ENCODE data around the gene KIF18A.
"Not testable (repeated sequence)": the region's sequence is repeated elsewhere in the genome, so short reads cannot be mapped to it uniquely, and the experiment has no call there.

The KIF18A gene

DNA sequence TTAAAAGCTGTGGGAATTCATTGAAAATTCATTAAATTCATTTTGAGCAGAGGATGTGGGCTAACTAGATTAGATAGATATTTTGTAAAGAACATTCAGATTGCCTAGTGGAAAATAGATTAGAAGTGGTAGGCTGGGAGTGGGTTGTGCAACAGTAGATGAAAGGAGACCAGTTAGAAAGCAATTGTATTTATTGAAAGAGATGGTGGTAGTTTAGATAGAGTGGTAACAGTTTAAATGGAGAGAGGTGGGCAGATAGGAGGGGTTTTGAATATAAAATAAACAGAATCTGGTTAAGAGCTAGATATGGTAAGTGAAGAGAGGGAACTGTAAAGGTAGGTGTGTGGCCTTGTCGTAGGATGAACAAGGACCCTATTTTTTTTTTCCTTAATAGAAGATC lies 34.8 kb upstream of the KIF18A start:
- TF ChIP-seq, protein P1, sequence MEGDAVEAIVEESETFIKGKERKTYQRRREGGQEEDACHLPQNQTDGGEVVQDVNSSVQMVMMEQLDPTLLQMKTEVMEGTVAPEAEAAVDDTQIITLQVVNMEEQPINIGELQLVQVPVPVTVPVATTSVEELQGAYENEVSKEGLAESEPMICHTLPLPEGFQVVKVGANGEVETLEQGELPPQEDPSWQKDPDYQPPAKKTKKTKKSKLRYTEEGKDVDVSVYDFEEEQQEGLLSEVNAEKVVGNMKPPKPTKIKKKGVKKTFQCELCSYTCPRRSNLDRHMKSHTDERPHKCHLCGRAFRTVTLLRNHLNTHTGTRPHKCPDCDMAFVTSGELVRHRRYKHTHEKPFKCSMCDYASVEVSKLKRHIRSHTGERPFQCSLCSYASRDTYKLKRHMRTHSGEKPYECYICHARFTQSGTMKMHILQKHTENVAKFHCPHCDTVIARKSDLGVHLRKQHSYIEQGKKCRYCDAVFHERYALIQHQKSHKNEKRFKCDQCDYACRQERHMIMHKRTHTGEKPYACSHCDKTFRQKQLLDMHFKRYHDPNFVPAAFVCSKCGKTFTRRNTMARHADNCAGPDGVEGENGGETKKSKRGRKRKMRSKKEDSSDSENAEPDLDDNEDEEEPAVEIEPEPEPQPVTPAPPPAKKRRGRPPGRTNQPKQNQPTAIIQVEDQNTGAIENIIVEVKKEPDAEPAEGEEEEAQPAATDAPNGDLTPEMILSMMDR (IDR thresholded peaks at IDR 0.05; ENCODE audit: low read depth, low read length), result no peak
- H3K27me3 ChIP-seq, result no peaks in the 10 kb centered on the region
- no peak for DNase-seq
- H3K9me3 ChIP-seq, result no peaks in the 10 kb centered on the region
- no peaks in the 10 kb centered on the region for H3K36me3 ChIP-seq
- H3K4me1 ChIP-seq, result peaks cover 5% of the 10 kb centered on the region; the same call in 1 of the 2 replicates
- no peak overlapping the region for H3K4me3 ChIP-seq (ENCODE audit: low read depth, low read length)

GRCh38 chr11:28140689-28141455 lies 32.9 kb upstream of the KIF18A start:
- Histone ChIP-seq H3K27me3 (no peaks in the 10 kb centered on the region), H3K36me3 (no peaks in the 10 kb centered on the region), H3K4me3 (ENCODE audit: low read depth, low read length) (no peak overlapping the region), H3K4me1 (peaks cover 5% of the 10 kb centered on the region; the same call in 1 of the 2 replicates), H3K9me3 (no peaks in the 10 kb centered on the region)
- TF ChIP-seq, protein P1 (IDR thresholded peaks at IDR 0.05; ENCODE audit: low read depth, low read length), result no peak
- no peak for DNase-seq

DNA sequence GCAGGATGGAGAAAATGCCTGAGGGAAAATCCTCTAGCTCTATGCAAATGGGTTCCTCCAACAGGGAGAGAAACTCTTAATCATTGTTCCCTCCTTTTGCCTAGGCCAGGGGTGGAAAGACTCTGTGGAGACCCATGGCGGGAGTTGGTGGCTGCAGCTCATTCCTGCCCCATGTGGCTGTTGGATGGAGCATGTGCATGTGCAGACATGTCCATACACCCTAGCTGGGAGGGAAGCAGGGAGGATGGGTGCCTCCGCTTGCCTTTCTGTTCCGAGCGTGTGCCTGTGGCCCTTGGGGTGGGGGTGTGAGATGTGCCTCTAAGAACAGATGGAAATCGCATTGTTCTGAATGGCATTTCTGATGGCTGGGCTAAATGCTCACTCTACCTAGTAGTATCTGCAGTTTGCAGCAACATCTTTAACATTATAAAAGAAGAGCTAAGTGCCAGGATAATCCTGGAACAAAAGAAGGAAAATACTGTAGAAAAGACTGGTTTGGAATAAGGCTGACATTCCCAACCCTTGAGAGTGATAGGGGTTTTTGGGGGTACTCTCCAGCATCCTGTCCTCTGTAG lies 32.0 kb upstream of the KIF18A start:
- Histone ChIP-seq H3K27me3 (no peaks in the 10 kb centered on the region), H3K4me1 (peaks cover 5% of the 10 kb centered on the region; the same call in 1 of the 2 replicates), H3K4me3 (ENCODE audit: low read depth, low read length) (no peak overlapping the region), H3K9me3 (no peaks in the 10 kb centered on the region), H3K36me3 (no peaks in the 10 kb centered on the region)
- TF ChIP-seq, protein P1 (IDR thresholded peaks at IDR 0.05; ENCODE audit: low read depth, low read length), result no peak
- DNase-seq, result no peak

DNA sequence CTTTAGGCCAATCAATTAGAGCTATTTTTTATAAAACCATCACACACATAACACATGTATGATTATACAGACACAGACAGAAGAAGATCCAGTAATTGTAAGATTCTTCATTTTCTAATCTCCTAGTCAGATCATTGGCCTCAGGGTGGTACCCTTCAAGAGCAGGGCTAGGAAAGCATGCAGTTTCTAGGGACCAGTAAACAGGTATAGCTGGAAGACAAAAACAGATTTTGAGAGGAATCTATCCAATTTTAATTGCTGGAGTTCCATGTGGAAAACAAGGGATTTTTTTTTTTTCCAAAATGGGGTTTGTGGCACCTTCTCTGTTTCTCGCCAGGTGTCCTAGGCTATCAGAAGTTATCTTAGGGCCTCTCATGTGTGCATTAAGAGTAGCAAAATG lies 29.9 kb upstream of the KIF18A start:
- no peak overlapping the region for H3K4me3 ChIP-seq (ENCODE audit: low read depth, low read length)
- no peaks in the 10 kb centered on the region for H3K9me3 ChIP-seq
- no peaks in the 10 kb centered on the region for H3K36me3 ChIP-seq
- no peaks in the 10 kb centered on the region for H3K4me1 ChIP-seq
- TF ChIP-seq, protein P1 (IDR thresholded peaks at IDR 0.05; ENCODE audit: low read depth, low read length), result no peak
- H3K27me3 ChIP-seq, result no peaks in the 10 kb centered on the region
- DNase-seq, result no peak

GRCh38 chr11:28137366-28137765 lies 29.4 kb upstream of the KIF18A start:
- Histone ChIP-seq H3K27me3 (no peaks in the 10 kb centered on the region), H3K4me3 (ENCODE audit: low read depth, low read length) (no peak overlapping the region), H3K9me3 (no peaks in the 10 kb centered on the region), H3K36me3 (no peaks in the 10 kb centered on the region), H3K4me1 (no peaks in the 10 kb centered on the region)
- no peak for DNase-seq
- TF ChIP-seq, protein P1 (IDR thresholded peaks at IDR 0.05; ENCODE audit: low read depth, low read length), result no peak

DNA sequence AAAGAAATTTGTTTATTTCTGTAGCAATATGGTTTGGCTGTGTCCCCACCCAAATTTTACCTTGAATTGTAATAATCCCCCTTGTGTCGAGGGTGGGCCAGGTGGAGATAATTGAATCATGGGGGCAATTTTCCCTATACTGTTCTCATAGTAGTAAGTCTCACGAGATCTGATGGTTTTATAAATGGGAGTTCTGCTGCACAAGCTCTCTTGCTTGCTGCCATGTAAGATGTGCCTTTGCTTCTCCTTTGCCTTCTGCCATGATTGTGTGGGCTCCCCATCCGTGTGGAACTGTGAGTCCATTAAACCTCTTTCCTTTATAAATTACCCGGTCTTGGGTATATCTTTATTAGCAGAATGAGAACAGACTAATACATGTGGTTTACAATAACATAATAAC lies 28.2 kb upstream of the KIF18A start:
- not testable (repeated sequence) for H3K36me3 ChIP-seq; H3K4me3 ChIP-seq (ENCODE audit: low read depth, low read length); H3K9me3 ChIP-seq; H3K27me3 ChIP-seq; H3K4me1 ChIP-seq; DNase-seq
